Lower leg skin (tissue), 4 donors: ENCODE measurements around the gene SPATA31D4. TPM values are rescaled to one million over a fixed set of nuclear protein-coding genes. Genes with fewer than 3 reads are reported as not detected.

ENCODE experiments used
- DNase-seq, 2 donors: peaks; one replicate each; pipeline ENCODE4 v3.0.0-alpha.2; 2019; ENCODE audit warnings: low spot score in 2 of 2
- H3K4me3 ChIP-seq: fragments of 200-600 bp; sonication (generic); 2 replicates; pipeline ENCODE4 v1.5.1; 2017; ENCODE audit warnings: mild to moderate bottlenecking, low read depth; ENCODE audit not compliant: poor library complexity, severe bottlenecking
- POLR2A ChIP-seq, 2 donors: fragments of 450-650 bp; IDR thresholded peaks; one replicate each; pipeline ENCODE4 v1.6.1; 2016 to 2017; ENCODE audit warnings: antibody characterized with exemption in 2 of 2, mild to moderate bottlenecking in 1 of 2, moderate library complexity in 1 of 2
- WGBS, 2 donors: methylation state at CpG; one replicate each; pipeline ENCODE4 v1.1.5; 2018; 5-methylcytosine and 5-hydroxymethylcytosine counted together
- intact Hi-C: fragments of 100-400 bp; cut with DNase I; formaldehyde crosslinking; loops from one replicate; pipeline ENCODE4 v1.15.0; 2023; ENCODE audit warnings: low total_unique reads
- total RNA-seq, 4 donors: library from RNA; depleted of rRNA; stranded (reverse); fragments of >200 nt; gene quantifications; one replicate each; pipeline ENCODE4 v1.1.0, GENCODE V29; 2016
- TF ChIP-seq, protein P1 (sequence below), 3 donors: fragments of 450-650 bp; IDR thresholded peaks; one replicate each; pipeline ENCODE4 v1.5.1; 2016; ENCODE audit warnings: antibody characterized with exemption in 3 of 3, mild to moderate bottlenecking in 3 of 3, moderate library complexity in 2 of 3

The SPATA31D4 gene
- total RNA-seq, 4 donors from 2014 or later: not detected

DNA sequence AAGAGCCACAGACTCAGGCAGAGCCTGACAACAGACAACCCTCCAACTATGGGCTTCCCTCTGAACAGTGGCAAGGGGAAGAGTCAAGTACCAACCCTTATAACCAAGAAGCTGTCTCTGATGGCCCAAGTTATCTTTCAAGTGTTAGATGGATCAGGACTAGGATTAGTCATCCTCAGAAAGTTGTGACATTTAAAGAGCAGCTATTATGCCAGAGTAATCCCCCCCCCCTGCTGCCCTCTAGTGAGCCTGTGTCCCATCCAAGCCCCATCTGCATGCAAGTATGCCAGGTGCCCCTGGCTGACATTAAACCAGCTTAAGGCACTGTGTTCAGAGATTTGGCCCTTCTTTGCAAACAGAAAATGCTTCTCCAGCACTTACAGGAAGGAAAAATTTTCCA is 43.5 kb downstream of the SPATA31D4 start:
- no peak for DNase-seq
- H3K4me3 ChIP-seq: no peak overlapping the region
- no peak for TF ChIP-seq POLR2A (IDR thresholded peaks at IDR 0.05)
- TF ChIP-seq, protein P1, sequence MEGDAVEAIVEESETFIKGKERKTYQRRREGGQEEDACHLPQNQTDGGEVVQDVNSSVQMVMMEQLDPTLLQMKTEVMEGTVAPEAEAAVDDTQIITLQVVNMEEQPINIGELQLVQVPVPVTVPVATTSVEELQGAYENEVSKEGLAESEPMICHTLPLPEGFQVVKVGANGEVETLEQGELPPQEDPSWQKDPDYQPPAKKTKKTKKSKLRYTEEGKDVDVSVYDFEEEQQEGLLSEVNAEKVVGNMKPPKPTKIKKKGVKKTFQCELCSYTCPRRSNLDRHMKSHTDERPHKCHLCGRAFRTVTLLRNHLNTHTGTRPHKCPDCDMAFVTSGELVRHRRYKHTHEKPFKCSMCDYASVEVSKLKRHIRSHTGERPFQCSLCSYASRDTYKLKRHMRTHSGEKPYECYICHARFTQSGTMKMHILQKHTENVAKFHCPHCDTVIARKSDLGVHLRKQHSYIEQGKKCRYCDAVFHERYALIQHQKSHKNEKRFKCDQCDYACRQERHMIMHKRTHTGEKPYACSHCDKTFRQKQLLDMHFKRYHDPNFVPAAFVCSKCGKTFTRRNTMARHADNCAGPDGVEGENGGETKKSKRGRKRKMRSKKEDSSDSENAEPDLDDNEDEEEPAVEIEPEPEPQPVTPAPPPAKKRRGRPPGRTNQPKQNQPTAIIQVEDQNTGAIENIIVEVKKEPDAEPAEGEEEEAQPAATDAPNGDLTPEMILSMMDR (IDR thresholded peaks at IDR 0.05): no peak
- intact Hi-C loops: no loop called here

DNA sequence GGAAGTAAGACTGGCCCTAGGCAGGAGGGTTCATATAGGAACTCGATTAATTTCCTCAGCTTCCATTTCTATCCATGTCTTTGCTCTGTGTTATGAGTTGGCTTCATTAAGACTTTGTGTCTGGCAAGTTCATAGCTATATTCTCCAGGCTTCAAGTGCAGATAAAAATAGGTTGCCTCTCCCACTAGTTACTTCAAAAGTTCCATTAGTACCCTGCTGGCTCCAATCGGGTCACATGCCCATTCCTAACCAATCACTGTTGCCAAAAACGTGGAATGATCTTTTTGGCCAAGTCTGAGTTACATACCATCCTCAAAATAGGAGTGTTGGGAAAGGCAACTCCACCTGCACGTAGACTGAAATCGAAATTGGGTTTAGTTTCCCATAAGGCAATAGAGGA is 46.5 kb downstream of the SPATA31D4 start:
- no peak for DNase-seq
- TF ChIP-seq POLR2A (IDR thresholded peaks at IDR 0.05): no peak
- TF ChIP-seq, protein P1 (IDR thresholded peaks at IDR 0.05): no peak
- H3K4me3 ChIP-seq: no peak overlapping the region
- intact Hi-C loops: no loop called here
- WGBS, 2 donors: 83% methylated on average over 5 of the region's 5 CpGs

DNA sequence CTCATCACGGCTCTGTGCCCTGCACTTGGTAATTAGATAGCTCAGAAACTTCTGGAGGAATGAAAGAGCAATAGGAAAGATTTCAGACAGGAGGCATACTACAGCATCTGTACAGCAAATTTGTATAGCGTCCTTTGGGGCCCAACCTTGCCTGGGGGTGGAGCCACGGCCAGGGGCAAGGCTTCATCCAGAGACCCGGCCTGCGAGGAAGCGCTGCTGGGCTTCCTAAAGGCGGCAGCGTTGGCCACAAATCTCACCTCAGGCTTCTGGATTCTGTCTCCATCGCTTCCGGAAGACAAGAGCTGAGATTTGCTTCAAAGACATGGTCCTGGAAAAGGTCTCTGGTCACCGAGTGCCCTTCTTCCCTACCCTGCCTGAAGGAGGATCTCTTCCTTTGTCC is 48.1 kb downstream of the SPATA31D4 start:
- DNase-seq: no peak
- H3K4me3 ChIP-seq: no peak overlapping the region
- no peak for TF ChIP-seq POLR2A (IDR thresholded peaks at IDR 0.05)
- TF ChIP-seq, protein P1 (IDR thresholded peaks at IDR 0.05): no peak
- intact Hi-C loops: no loop called here
- 91 to 92% methylated on average over 11 of the region's 11 CpGs for WGBS, 2 donors

DNA sequence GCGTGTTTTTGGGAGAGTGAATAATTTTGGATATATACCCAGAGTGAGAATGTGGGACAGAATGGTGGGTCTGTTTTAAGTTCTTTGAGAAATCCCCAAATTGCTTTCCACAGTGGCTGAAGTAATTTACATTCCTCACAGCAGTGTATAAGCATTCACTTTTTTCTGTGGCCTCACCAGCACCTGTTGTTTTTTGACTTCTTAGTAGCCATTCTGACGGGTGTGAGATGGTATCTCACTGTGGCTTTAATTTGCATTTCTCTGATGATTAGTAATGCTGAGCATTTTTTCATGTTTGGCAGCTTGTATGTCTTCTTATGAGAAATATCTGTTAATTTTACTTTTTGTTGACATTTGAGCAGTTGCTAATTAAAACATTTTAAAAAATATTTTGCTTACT is 51.0 kb downstream of the SPATA31D4 start:
- no peak for DNase-seq
- no peak overlapping the region for H3K4me3 ChIP-seq
- TF ChIP-seq, protein P1 (IDR thresholded peaks at IDR 0.05): no peak
- TF ChIP-seq POLR2A (IDR thresholded peaks at IDR 0.05): no peak
- WGBS, 2 donors: 63 to 64% methylated on average over 2 of the region's 2 CpGs
- intact Hi-C loops: no loop called here

DNA sequence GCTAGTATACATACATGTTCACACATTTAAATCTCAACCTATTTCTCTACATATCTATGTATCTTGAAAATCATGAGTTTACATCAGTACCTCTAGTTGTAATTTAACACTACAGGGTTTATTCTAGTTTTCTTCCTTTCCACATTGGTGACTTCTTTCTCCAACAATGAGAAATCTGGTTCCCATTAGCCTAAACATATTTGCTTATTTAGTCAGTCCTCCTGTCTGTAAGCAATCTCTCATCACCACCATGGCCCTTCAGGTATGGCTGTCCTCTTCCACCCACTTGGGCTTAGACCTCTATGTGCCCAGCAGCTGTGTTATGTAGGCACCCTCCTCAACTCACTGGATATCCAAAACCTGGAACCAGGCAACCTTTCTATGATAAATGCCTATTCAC is 52.3 kb downstream of the SPATA31D4 start:
- TF ChIP-seq, protein P1 (IDR thresholded peaks at IDR 0.05): no peak
- no peak for TF ChIP-seq POLR2A (IDR thresholded peaks at IDR 0.05)
- intact Hi-C loops: no loop called here
- no peak for DNase-seq
- no peak overlapping the region for H3K4me3 ChIP-seq

DNA sequence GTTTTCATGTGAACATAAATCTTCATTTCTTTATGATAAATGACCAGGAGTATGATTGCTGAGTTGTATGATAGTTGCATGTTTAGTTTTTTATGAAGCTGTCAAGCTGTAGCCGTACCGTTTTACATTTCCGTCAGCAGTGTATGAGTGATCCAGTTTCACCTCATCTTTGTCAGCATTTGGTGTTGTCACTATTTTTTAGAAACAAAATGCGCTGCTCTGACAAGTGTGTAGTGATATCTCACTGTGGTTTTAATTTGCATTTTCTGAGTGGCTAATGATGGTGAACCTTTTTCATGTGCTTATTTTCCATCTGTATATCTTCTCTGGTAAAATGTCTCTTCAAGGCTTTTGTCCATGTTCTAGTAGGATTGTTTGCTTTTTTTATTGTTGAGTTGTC is 53.7 kb downstream of the SPATA31D4 start:
- TF ChIP-seq POLR2A (IDR thresholded peaks at IDR 0.05): no peak
- TF ChIP-seq, protein P1 (IDR thresholded peaks at IDR 0.05): no peak
- DNase-seq: no peak
- intact Hi-C loops: no loop called here
- no peak overlapping the region for H3K4me3 ChIP-seq
- WGBS, 2 donors: 86 to 91% methylated on average over 4 of the region's 4 CpGs
